ENCODE measurements around the gene SYK.

GRCh38 chr9:90815183-90815943 lies 13.7 kb downstream of the SYK start:
- TF ChIP-seq CTCF (IDR thresholded peaks at IDR 0.05) (no peak), POLR2A (IDR thresholded peaks at IDR 0.05) (no peak)
